T-helper 1 cell (primary cell): Measurements from ENCODE around the gene BRAT1.

Experiments
- DNase-seq, 5 donors: peaks; one replicate each; pipeline ENCODE4 v3.0.0-alpha.2; 2012 to 2020

Gene BRAT1

DNA sequence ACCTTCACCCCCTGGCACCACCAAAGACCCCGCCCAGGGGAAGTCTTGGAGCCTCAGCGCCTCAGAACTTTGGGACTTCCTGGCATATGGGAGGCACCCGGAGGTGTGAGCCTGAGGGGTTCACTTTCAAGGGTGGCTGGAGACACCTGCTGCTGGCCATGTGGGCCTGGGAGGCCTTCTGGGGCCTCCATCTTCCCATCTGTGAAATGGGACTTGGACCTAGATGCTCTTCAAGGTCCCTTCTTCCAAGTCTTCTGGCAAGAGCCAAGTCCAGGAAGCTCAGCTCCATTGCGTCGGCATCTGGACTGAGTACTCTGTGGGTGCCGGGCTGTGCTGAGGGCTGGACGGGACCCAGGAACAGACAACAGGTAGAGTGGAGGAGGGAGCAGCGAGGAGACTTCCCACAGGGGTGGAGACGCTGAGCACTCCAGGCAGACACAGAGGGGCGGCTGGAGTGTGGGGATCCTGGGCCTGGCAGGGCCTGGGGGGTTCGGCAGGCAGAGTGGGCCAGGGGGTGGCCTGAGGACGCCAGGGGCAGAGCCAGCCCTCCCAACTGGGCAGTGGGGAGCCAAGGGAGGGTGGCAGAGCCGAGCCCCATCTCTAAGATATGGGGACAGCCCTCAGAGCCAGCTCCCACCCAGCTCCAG is 45.1 kb downstream of the BRAT1 start:
- DNase-seq = no peak

GRCh38 chr7:2509298-2509906 is 45.9 kb downstream of the BRAT1 start:
- no peak for DNase-seq

- peak; percentile 62 to 87 (median 77) for DNase-seq
Observed at GRCh38 chr7:2508327-2509215, 46.8 kb downstream of the BRAT1 start.

DNA sequence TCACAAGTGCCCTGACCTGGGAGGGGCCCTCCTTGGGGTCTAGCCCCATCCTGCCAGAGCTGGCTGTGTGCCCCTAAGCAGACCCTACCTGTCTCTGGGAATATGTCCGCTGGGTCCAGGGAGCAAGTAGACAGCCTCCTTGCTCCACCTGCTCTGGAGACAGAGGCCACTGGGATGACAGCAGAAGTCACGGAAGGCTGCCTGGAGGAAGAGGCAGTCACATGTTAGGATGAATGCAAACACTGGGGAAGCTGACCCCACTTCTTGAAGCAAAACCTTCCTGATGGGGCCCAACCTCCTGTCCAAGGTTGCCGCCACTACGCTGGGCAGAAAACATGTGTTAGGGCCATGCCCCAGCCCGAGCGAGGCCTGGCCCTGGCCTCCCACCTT is 47.4 kb downstream of the BRAT1 start:
- no peak for DNase-seq

DNA sequence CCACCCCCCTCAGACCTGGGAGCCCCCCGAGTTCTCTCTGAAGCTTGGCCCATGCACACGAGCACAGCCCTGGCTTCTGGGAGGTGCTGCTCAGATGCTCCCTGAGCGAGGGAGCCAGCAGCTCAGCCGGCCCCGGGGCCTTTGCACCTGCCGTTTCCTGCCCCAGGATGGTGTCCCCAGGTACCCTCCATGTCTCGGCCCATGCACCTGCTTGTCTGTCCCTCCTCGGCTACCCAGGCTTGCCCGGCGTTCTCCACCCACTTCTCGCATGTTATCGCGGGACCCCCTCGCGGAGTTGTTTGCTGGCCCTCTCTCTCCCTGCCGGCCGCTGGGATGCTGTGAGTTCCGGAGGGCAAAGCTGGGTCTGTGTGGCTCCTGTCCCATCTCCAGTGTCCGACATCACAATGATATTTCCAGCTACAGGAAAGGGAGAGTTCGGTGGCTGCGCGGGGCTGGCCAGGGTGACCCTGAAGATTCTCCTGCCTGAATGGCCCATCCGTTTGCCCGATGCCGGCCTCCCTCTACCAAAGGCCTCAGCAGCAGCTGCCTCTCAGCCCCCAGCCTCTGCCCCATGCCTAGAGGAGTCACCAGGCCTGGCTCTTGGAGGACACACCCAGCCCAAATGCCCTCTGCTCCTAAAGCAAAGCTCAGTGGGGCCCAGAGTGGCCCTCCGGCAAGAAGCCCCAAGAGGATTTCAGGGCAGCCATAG is 48.0 kb downstream of the BRAT1 start:
- DNase-seq = no peak

DNA sequence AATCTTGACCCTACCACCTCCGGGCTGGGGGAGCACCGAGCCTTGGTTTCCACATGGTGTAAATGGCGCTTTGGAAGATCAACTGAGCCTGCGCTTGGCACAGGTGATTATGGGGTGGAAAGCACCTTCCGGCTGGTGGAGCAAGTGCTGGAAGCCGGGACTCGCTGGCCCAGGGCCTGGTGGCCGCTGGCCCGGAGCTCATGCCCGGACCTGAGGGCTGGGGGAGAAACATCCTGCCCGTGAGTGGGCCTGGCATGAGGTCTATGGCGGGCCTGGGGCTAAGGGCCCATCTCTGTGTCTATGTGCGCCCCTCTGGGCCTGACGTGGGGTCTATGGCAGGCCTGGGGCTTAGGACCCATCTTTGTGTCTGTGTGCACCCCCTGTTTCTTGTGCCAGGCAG is 49.9 kb downstream of the BRAT1 start:
- DNase-seq = no peak

- no peak for DNase-seq
Observed at GRCh38 chr7:2504889-2505375, 50.4 kb downstream of the BRAT1 start.

DNA sequence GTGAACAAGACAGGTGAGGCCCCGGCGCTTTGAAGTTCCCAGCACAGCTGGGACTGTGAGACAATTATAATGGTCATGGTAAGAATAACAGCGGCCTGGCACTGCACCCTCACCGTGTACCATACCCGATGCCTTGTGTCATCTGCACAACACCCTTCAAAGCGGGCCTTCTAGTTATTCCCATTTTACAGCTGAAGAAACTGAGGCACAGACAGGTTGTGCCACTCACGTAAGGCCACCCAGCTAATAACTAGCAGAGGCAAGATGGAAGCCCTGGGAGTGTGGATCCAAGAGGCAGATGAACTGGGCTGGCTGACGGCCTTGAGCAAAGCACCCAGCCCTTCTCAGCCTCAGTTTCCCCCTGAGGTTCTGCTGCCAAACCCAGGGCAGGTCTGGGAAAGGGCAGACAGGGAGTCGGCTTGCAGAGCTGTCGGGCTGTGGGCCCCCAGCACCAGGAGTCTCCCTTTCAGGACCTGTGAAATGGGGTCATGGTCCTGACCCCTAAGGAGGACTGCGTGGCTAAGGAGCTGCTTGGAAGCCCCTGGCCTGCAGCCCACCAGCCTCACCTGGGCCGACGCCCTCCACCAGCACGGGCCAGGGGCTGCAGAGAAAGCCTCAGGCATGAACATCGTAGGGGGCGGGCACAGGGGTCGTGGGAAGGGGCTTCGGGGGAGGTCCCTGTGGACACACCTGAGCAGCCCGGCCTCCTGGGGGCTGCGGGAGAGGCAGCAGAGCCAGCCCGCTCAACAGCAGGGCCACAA is 51.0 kb downstream of the BRAT1 start:
- no peak for DNase-seq

DNA sequence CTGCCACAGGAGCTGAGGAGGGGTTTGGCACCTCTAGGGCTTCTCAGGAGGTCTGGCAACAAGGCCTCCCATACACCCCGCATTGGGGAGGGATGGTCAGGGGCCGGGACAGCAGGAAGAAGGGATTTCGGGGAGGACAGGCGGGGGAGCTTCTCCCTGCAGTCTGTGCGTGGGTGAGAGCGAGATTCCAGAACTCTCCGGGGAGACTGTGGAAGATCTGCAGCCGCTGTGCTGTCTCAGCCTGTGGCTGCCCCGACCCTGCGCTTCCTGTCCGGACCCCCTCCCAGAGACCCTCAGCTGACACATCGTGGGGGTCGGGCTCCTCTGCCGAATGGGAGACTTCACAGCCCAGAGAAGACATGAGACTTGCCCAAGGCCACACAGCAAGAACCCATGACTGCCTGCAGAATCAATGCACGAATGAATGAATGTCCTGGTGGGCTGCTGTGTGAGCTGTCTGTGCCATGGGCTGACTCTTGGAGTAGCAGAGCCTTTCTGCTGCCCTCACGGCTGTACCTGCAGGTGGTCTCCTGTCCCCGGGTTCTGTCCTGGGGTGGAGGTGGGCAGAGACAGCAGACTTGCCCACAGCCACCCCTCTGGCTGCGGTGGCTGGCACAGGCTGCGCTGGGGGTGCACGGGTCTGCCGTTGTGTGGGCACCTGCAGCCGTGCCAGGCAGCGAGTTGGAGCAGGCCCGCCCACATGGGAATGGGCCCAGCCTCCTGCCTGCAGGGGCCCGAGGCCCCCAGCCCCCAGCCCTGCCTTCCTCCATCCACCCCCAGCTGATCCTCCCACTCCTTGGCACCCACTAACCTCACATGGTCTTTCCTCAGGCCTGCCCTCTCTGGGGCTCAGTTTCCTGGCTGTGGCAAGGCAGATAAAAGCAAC is 52.0 kb downstream of the BRAT1 start:
- DNase-seq = no peak

GRCh38 chr7:2502647-2502966 is 52.7 kb downstream of the BRAT1 start:
- DNase-seq = no peak

DNA sequence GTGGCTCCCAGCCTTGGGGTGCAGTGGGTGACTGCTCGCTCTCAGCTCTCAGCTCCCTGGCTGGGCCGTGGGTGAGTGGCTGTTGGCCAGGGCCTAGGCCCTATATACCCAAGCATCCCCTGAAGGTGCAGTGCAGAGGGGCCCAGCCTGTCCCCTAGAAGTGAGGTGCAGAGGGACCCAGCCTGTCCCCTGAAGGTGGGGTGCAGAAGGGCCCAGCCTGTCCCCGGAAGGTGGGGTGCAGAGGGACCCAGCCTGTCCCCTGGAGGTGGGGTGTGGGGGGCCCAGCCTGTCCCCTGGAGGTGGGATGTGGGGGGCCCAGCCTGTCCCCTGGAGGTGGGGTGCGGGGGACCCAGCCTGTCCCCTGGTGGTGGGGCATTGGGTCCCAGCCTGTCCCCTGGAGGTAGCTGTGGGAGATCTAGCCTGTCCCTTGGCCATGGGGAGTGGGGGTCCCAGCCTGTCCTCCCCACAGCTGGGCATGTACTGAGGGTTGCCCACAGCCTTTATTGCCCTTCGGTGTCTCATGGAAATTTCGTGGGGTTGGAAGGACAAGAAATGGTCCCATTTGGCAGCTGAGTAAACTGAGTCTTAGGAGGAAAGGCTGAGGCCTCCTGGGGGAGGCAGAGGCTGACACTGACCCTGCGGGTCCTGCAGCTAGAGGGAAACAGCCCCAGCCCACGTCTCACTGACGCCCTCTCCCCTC is 53.2 kb downstream of the BRAT1 start:
- no peak for DNase-seq

DNA sequence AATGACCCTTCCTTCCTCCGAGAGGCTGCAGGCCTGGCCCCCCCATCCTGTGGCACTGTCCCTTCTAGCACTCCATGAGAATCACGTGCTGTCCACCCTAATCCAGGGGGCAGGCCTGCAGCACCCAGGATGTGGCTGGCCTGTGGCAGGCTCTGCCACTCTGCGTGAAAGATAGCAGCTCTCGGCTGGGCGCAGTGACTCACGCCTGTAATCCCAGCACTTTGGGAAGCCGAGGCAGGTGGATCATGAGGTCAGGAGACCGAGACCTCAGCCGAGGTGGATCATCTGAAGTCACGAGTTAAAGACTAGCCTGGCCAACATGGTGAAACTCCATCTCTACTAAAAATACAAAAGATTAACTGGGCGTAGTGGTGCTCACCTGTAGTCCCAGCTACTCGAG is 54.6 kb downstream of the BRAT1 start:
- no peak for DNase-seq

- no peak for DNase-seq
Observed at GRCh38 chr7:2499719-2500430, 55.4 kb downstream of the BRAT1 start.

GRCh38 chr7:2499181-2499580 is 56.1 kb downstream of the BRAT1 start:
- DNase-seq = no peak

- DNase-seq = no peak
Observed at GRCh38 chr7:2498708-2499107, 56.6 kb downstream of the BRAT1 start.

- no peak for DNase-seq
Observed at GRCh38 chr7:2497500-2498336, 57.6 kb downstream of the BRAT1 start.

DNA sequence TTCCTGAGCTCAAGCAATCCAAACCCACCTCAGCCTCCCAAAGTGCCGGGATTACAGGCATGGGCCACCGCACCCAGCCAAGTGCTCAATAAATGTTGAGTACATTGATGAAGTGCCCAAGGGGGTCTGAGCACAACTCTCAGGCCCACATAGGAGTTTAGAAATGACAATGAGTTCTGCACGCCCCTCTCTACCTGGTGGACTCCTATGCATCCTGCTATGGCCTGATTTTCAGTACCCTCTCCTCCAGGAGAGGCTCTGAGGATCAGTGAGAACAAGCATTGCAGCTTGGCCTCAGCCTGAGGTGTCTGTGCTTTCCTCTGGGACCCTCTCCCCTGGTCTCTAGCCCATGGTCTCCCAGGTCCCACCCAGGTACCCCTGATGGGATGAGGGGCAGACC is 58.3 kb downstream of the BRAT1 start:
- no peak for DNase-seq

- DNase-seq = no peak
Observed at GRCh38 chr7:2496375-2496774, 58.9 kb downstream of the BRAT1 start.
